ENCODE measurements around the gene MMD. TPM values are rescaled to one million over a fixed set of nuclear protein-coding genes. Genes with fewer than 3 reads are reported as not detected.

The MMD gene
- total and polyA plus RNA-seq, 2 of the 13 experiments (the other 11 are each of a cell fraction or from before 2014, with no cell fraction given): 121 to 225 TPM

- TF ChIP-seq, protein P1, sequence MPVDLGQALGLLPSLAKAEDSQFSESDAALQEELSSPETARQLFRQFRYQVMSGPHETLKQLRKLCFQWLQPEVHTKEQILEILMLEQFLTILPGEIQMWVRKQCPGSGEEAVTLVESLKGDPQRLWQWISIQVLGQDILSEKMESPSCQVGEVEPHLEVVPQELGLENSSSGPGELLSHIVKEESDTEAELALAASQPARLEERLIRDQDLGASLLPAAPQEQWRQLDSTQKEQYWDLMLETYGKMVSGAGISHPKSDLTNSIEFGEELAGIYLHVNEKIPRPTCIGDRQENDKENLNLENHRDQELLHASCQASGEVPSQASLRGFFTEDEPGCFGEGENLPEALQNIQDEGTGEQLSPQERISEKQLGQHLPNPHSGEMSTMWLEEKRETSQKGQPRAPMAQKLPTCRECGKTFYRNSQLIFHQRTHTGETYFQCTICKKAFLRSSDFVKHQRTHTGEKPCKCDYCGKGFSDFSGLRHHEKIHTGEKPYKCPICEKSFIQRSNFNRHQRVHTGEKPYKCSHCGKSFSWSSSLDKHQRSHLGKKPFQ (CRISPR knock-in tag; IDR thresholded peaks at IDR 0.05; ENCODE audit: insufficient replicate concordance): no peak
- TF ChIP-seq ZNF570 (CRISPR knock-in tag; IDR thresholded peaks at IDR 0.05; ENCODE audit: borderline replicate concordance) (no peak), PCBP2 (optimal IDR thresholded peaks at IDR 0.05; ENCODE audit: low read depth, low read length, poor library complexity, severe bottlenecking) (no peak), ZNF335 (CRISPR knock-in tag; IDR thresholded peaks at IDR 0.05) (no peak), ADNP (CRISPR knock-in tag; IDR thresholded peaks at IDR 0.05) (no peak), ZNF276 (CRISPR knock-in tag; IDR thresholded peaks at IDR 0.05; ENCODE audit: low read depth) (no peak), CBX5 (CRISPR knock-in tag; IDR thresholded peaks at IDR 0.05; ENCODE audit: borderline replicate concordance) (no peak), ZFY (CRISPR knock-in tag; IDR thresholded peaks at IDR 0.05) (no peak), NONO (IDR thresholded peaks at IDR 0.05) (no peak), NONO (CRISPR knock-in tag; conservative IDR thresholded peaks at IDR 0.05) (no peak), HHEX (CRISPR knock-in tag; IDR thresholded peaks at IDR 0.05) (no peak), ZNF782 (CRISPR knock-in tag; IDR thresholded peaks at IDR 0.05; ENCODE audit: borderline replicate concordance) (no peak), ETV6 (CRISPR knock-in tag; conservative IDR thresholded peaks at IDR 0.05) (no peak), MIXL1 (CRISPR knock-in tag; IDR thresholded peaks at IDR 0.05) (peak; percentile 61; the same call in 1 of the 2 replicates), MLLT10 (CRISPR knock-in tag; IDR thresholded peaks at IDR 0.05) (no peak), REL (CRISPR knock-in tag; conservative IDR thresholded peaks at IDR 0.05) (no peak), CENPT (CRISPR knock-in tag; IDR thresholded peaks at IDR 0.05; ENCODE audit: low read depth) (no peak), NFRKB (IDR thresholded peaks at IDR 0.05) (no peak), ZNF468 (CRISPR knock-in tag; IDR thresholded peaks at IDR 0.05) (no peak), ZNF138 (CRISPR knock-in tag; IDR thresholded peaks at IDR 0.05; ENCODE audit: low read depth) (no peak), ZNF781 (CRISPR knock-in tag; IDR thresholded peaks at IDR 0.05; ENCODE audit: borderline replicate concordance, not compliant biosample characterization) (no peak), ZNF563 (CRISPR knock-in tag; IDR thresholded peaks at IDR 0.05) (no peak), ZNF776 (CRISPR knock-in tag; IDR thresholded peaks at IDR 0.05) (no peak), ZNF33B (CRISPR knock-in tag; IDR thresholded peaks at IDR 0.05) (no peak)
- TF ChIP-seq, protein P2, sequence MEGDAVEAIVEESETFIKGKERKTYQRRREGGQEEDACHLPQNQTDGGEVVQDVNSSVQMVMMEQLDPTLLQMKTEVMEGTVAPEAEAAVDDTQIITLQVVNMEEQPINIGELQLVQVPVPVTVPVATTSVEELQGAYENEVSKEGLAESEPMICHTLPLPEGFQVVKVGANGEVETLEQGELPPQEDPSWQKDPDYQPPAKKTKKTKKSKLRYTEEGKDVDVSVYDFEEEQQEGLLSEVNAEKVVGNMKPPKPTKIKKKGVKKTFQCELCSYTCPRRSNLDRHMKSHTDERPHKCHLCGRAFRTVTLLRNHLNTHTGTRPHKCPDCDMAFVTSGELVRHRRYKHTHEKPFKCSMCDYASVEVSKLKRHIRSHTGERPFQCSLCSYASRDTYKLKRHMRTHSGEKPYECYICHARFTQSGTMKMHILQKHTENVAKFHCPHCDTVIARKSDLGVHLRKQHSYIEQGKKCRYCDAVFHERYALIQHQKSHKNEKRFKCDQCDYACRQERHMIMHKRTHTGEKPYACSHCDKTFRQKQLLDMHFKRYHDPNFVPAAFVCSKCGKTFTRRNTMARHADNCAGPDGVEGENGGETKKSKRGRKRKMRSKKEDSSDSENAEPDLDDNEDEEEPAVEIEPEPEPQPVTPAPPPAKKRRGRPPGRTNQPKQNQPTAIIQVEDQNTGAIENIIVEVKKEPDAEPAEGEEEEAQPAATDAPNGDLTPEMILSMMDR (CRISPR knock-in tag; IDR thresholded peaks at IDR 0.05): no peak
- TF ChIP-seq, protein P3, sequence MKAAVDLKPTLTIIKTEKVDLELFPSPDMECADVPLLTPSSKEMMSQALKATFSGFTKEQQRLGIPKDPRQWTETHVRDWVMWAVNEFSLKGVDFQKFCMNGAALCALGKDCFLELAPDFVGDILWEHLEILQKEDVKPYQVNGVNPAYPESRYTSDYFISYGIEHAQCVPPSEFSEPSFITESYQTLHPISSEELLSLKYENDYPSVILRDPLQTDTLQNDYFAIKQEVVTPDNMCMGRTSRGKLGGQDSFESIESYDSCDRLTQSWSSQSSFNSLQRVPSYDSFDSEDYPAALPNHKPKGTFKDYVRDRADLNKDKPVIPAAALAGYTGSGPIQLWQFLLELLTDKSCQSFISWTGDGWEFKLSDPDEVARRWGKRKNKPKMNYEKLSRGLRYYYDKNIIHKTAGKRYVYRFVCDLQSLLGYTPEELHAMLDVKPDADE (CRISPR knock-in tag; IDR thresholded peaks at IDR 0.05): no peak
These were observed 33.4 kb upstream of the MMD start (continued) for GRCh38 chr17:55454906-55455474.
